Activated CD4-positive, alpha-beta memory T cell treated with anti-CD3 and anti-CD28 coated beads, Interleukin-2, amount 10 ng/mL, durations not matched to agents 7 days and 5 days (primary cell): ENCODE measurements around the gene TREML4. TPM values are rescaled to one million over a fixed set of nuclear protein-coding genes. Genes with fewer than 3 reads are reported as not detected.

Source experiments
- CTCF ChIA-PET: fragments of 350-600 bp; sonication (Branson Sonifier 250); formaldehyde crosslinking; loops from one replicate; lab custom pipeline; 2021; ENCODE audit warnings: antibody characterized with exemption, inconsistent platforms; lab: Charles Lee
- POLR2A ChIA-PET: fragments of 350-600 bp; sonication (Branson Sonifier 250); formaldehyde crosslinking; loops from one replicate; lab custom pipeline; 2021; ENCODE audit warnings: antibody characterized with exemption; lab: Charles Lee
- DNase-seq: peaks from one replicate; pipeline ENCODE4 v3.0.0-alpha.2; 2020
- H3K27ac Mint-ChIP-seq: one replicate; pipeline ENCODE4 v1.8.0; 2021; ENCODE audit warnings: mild to moderate bottlenecking, mixed read lengths
- H3K27me3 Mint-ChIP-seq: one replicate; pipeline ENCODE4 v1.8.0; 2021; ENCODE audit warnings: mixed read lengths
- H3K36me3 Mint-ChIP-seq: one replicate; pipeline ENCODE4 v1.8.0; 2021; ENCODE audit warnings: low read depth, mixed read lengths
- H3K4me1 Mint-ChIP-seq: one replicate; pipeline ENCODE4 v1.8.0; 2021; ENCODE audit warnings: mixed read lengths
- H3K4me3 Mint-ChIP-seq: one replicate; pipeline ENCODE4 v1.8.0; 2021; ENCODE audit warnings: mild to moderate bottlenecking, mixed read lengths
- H3K9me3 Mint-ChIP-seq: one replicate; pipeline ENCODE4 v1.8.0; 2021; ENCODE audit warnings: mixed read lengths
- total RNA-seq, 2 experiments: library from RNA; stranded (reverse); gene quantifications; one replicate each; pipeline ENCODE4 v1.2.3, GENCODE V29; 2021

The TREML4 gene
- total RNA-seq, 2 experiments from 2014 or later, result not detected

DNA sequence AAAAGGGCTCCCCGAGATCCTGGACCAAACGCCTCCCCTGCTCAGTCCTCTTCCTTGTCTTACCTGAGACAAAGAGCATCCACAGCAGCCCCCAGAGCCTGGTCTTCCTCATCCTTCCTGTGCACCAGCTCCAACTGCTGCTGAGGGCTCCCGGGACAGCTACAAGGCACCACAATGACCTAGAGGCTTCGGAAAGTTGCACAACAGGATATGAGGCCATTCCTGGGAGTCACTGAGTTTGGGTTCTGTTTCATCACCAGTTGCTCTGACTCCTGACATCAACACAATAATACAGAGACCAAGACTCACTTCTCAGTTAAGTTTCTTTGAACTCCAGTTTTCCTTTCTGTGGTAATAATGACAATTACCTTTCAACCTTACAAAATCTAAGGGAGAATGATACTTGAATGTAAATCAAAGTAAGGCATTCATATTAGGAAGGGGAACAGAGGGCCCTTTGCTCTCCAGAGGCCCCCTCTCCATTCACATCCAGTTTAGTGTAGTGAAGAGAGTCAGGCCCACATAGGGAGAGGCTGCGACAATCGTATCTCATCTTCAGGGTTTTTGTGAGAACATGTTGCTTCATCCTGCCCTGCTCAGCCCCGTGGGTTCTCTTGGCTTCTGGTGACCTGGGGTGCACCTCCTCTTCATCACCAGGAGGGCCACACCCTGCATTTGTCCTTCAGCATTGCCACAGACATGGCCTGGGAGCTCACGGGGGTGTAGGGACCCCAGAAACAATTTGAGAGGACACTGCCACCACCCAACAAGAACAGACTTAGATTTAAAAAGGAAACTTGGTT lies 58.6 kb downstream of the TREML4 start, which contains the start of gene TREM1:
TSS of gene TREM1 (minus strand) at position 139 of the 803 bp plus-strand sequence. CDS start at position 112, 27 bp downstream.
- CTCF ChIA-PET, result interaction anchor here (2.3 kb wide), 1 partner anchor 8 kb away, joined by 6 read pairs; no protein-coding TSS in a partner anchor
- H3K4me3 Mint-ChIP-seq, result no peak within 1 kb of the TSS

DNA sequence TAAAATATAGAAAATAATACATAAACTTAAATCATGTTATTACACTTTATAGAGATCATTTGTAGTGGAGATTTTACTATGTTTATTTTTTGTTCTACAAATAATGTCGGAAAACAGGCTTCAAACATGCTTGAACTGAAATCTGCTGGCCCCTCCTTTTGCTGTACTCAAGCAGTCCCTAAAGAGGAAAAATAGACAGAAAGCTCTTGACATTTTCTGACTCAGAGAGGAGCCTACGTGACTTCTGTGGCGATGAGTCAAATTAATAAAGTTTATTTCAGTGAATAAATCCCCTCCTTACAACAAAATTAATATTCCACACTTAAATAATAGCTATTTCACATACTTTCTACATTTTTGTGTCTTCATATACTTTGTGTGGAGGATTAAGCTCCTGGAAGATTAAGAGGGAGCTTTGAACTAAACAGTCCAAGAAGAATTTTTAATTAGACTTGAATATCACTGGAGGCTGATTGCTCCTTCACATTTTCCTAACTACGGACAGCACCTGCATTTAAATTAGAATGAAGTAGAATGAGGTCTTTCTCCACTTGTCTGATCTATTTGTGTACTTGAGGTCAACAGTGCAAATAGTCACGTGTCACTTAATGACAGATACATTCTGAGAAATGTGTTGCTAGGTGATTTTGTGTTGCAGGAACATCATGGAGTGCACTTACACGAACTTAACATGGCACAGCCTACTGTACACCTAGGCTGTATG lies 60.0 kb downstream of the TREML4 start:
- no peak for DNase-seq
- POLR2A ChIA-PET, result interaction anchor here (1.5 kb wide), 1 partner anchor 88 kb away, joined by 3 read pairs; the partner anchor contains the start of gene TREML2
- CTCF ChIA-PET, result interaction anchor here (1.0 to 2.3 kb wide), 3 partner anchors 9 to 106 kb away, joined by 3 to 6 read pairs (median 4); no protein-coding TSS in a partner anchor
- Mint-ChIP-seq H3K4me1 (peaks cover 10% of the 10 kb centered on the region), H3K4me3 (no peak overlapping the region), H3K9me3 (no peaks in the 10 kb centered on the region), H3K27ac (no peak overlapping the region), H3K36me3 (no peaks in the 10 kb centered on the region), H3K27me3 (peaks cover 12% of the 10 kb centered on the region)

More for the DNA sequence above, 58.6 kb downstream of the TREML4 start, which contains the start of gene TREM1:
- DNase-seq, result no peak
- H3K27ac Mint-ChIP-seq, result no peak within 1 kb of the TSS
- POLR2A ChIA-PET, result interaction anchor here (1.5 kb wide), 1 partner anchor 86 kb away, joined by 3 read pairs; the partner anchor contains the start of gene TREML2
- peaks cover 10% of the 10 kb centered on the region for H3K4me1 Mint-ChIP-seq
- H3K36me3 Mint-ChIP-seq, result no peaks in the 10 kb centered on the region
- H3K9me3 Mint-ChIP-seq, result no peaks in the 10 kb centered on the region
- peaks cover 14% of the 10 kb centered on the region for H3K27me3 Mint-ChIP-seq

Other genes with a start within 250 kb of the TREML4 start
- gene UNC5CL, start 189.1 kb upstream of the TREML4 start, total RNA-seq, result 1 to 10 TPM; 1.6 to 2.3 TPM
- not detected for gene TSPO2, start 185.9 kb upstream of the TREML4 start, total RNA-seq
- not detected for gene APOBEC2, start 175.1 kb upstream of the TREML4 start, total RNA-seq
- 10 to 100 TPM; 34.3 to 37.2 TPM for gene OARD1, start 156.0 kb upstream of the TREML4 start, total RNA-seq
- 10 to 100 TPM; 26.2 to 29.8 TPM for gene NFYA, start 155.4 kb upstream of the TREML4 start, total RNA-seq
- gene TREML1, start 74.0 kb upstream of the TREML4 start, total RNA-seq, result not detected
- gene TREM2, start 65.2 kb upstream of the TREML4 start, total RNA-seq, result not detected
- gene TREML2, start 27.2 kb upstream of the TREML4 start, total RNA-seq, result 10 to 100 TPM; 19.2 to 21.5 TPM
- not detected for gene TREM1, start 58.3 kb downstream of the TREML4 start, total RNA-seq
- not detected for gene NCR2, start 107.3 kb downstream of the TREML4 start, total RNA-seq